MM.1S (cell line): ENCODE results near the gene FBXO8.

Experiments used
- CTCF ChIP-seq: fragments of 300-600 bp; sonication (generic); IDR thresholded peaks from 2 replicates; pipeline ENCODE4 v1.5.1; 2016; ENCODE audit warnings: antibody characterized with exemption, low read length, mixed read lengths
- EZH2phosphoT487 ChIP-seq: fragments of 300-600 bp; sonication (generic); IDR thresholded peaks from 2 replicates; pipeline ENCODE4 v1.6.1; 2018; ENCODE audit warnings: antibody characterized with exemption, low read length

GRCh38 chr4:174198396-174198795 is 85.1 kb downstream of the FBXO8 start:
- TF ChIP-seq CTCF (no peak), EZH2phosphoT487 (no peak)
